ENCODE results near the gene NEDD9.

Gene NEDD9

DNA sequence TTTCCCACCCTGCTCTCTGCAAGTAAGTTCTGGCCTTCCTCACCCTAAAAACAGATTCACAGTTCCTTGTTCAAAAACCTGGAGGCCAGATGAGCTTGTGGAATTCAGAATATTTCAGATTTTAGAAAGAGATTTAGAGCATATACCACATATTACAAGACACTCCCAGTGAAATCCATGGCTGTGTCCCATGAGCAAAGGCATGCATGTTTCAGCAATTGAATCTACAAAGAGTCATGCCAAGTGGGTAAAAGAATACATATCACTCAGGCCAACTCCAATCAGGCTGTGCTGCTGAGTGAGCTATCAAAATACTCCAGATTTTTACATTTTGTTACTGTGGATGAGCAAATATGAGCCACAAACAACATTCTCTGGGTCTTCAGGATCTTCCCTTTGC, 10.2 kb upstream of the NEDD9 start:
- TF ChIP-seq, protein P1, sequence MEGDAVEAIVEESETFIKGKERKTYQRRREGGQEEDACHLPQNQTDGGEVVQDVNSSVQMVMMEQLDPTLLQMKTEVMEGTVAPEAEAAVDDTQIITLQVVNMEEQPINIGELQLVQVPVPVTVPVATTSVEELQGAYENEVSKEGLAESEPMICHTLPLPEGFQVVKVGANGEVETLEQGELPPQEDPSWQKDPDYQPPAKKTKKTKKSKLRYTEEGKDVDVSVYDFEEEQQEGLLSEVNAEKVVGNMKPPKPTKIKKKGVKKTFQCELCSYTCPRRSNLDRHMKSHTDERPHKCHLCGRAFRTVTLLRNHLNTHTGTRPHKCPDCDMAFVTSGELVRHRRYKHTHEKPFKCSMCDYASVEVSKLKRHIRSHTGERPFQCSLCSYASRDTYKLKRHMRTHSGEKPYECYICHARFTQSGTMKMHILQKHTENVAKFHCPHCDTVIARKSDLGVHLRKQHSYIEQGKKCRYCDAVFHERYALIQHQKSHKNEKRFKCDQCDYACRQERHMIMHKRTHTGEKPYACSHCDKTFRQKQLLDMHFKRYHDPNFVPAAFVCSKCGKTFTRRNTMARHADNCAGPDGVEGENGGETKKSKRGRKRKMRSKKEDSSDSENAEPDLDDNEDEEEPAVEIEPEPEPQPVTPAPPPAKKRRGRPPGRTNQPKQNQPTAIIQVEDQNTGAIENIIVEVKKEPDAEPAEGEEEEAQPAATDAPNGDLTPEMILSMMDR (IDR thresholded peaks at IDR 0.05; ENCODE audit: low read depth, low read length): no peak
- DNase-seq (ENCODE audit: low read depth in 2 of 2): peak in 1 of 2 donors; percentile 12
- no peak overlapping the region for H3K4me3 ChIP-seq (replicated peaks in 1 of 2; ENCODE audit: low read depth in 2 of 2, low read length in 2 of 2)

- H3K4me3 ChIP-seq (replicated peaks in 1 of 2; ENCODE audit: low read depth in 2 of 2, low read length in 2 of 2): no peak overlapping the region
- TF ChIP-seq, protein P1 (IDR thresholded peaks at IDR 0.05; ENCODE audit: low read depth, low read length): peak; percentile 80
- DNase-seq (ENCODE audit: low read depth in 2 of 2): peak; percentile 58 to 66
Observed at GRCh38 chr6:11241793-11242201, 9.3 kb upstream of the NEDD9 start.

- TF ChIP-seq, protein P1 (IDR thresholded peaks at IDR 0.05; ENCODE audit: low read depth, low read length): no peak
- no peak for DNase-seq (ENCODE audit: low read depth in 2 of 2)
- no peak overlapping the region for H3K4me3 ChIP-seq (replicated peaks in 1 of 2; ENCODE audit: low read depth in 2 of 2, low read length in 2 of 2)
Observed at GRCh38 chr6:11241154-11241792, 8.8 kb upstream of the NEDD9 start.

DNA sequence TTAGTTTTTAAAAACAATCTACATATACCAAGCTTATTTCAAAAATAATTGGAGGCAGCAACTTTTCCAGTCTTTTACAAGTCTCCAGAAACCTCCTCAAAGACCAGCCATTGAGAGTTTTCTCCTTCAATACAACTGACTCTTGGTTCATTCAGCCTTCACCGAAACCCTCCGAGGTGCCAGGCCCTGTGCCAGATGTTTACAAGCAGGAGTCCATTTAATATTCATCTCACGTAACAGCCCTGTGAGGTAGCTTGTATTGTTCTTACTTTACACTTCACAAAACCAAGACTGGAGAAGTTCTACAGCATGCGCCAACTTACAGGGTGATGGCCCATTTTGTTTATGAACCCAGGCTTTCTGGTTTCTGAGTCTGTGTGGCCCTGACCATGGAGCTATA, 5.5 kb upstream of the NEDD9 start:
- no peak overlapping the region for H3K4me3 ChIP-seq (replicated peaks in 1 of 2; ENCODE audit: low read depth in 2 of 2, low read length in 2 of 2)
- TF ChIP-seq, protein P1 (IDR thresholded peaks at IDR 0.05; ENCODE audit: low read depth, low read length): no peak
- DNase-seq (ENCODE audit: low read depth in 2 of 2): no peak

DNA sequence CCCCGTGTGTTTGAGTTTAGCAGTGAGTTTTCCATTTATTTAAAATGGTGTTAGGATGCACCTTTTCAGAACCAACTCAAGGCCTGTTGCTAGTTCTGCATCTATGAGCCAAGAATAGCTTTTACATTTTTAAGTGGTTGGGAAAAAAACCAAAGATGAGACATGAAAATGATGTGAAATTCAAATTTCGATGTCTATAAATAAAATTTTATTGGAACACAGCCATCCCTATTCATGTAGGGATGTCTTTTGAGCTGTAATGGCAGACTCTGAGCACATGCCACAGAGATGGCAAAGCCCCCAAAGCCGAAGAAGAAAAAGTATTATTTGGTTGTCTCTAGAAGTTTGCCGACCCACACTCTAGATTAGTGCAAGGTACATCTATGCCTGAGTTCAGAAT, 5.0 kb upstream of the NEDD9 start:
- DNase-seq (ENCODE audit: low read depth in 2 of 2): no peak
- TF ChIP-seq, protein P1 (IDR thresholded peaks at IDR 0.05; ENCODE audit: low read depth, low read length): no peak

DNA sequence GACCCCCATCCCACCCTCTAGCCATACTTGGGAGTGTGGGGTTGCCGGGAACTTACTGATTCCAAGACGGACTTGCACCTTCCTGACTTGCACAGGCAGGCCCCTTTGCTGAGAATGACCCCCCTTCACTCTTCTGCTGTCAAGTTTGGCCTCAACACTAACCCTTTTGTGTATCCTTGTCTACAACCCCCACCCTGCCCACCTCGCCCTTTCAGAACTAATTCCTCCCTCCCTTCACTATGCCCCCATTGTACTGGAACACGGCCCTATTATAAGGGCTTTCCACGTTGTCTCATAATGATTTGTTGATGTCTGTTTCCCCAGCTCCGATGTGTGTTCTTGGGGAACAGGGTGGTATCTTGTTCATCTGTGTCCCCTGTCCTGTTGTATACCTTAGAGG, 4.4 kb upstream of the NEDD9 start:
- no peak overlapping the region for H3K4me3 ChIP-seq (replicated peaks in 1 of 2; ENCODE audit: low read depth in 2 of 2, low read length in 2 of 2)
- DNase-seq (ENCODE audit: low read depth in 2 of 2): no peak
- TF ChIP-seq, protein P1 (IDR thresholded peaks at IDR 0.05; ENCODE audit: low read depth, low read length): no peak

More for the DNA sequence above, 5.0 kb upstream of the NEDD9 start:
- H3K4me3 ChIP-seq (replicated peaks in 1 of 2; ENCODE audit: low read depth in 2 of 2, low read length in 2 of 2): no peak overlapping the region
